Activated CD4-positive, alpha-beta T cell treated with anti-CD3 and anti-CD28 coated beads, Interleukin-2, amount 50 U/mL, for 24 hours (primary cell): ENCODE measurements around the gene ZNF775.

Experiments
- DNase-seq, 2 donors: peaks; one replicate each; pipeline ENCODE4 v3.0.0-alpha.2; 2020; ENCODE audit warnings: low read depth in 1 of 2, low spot score in 1 of 2

ZNF775 gene

DNA sequence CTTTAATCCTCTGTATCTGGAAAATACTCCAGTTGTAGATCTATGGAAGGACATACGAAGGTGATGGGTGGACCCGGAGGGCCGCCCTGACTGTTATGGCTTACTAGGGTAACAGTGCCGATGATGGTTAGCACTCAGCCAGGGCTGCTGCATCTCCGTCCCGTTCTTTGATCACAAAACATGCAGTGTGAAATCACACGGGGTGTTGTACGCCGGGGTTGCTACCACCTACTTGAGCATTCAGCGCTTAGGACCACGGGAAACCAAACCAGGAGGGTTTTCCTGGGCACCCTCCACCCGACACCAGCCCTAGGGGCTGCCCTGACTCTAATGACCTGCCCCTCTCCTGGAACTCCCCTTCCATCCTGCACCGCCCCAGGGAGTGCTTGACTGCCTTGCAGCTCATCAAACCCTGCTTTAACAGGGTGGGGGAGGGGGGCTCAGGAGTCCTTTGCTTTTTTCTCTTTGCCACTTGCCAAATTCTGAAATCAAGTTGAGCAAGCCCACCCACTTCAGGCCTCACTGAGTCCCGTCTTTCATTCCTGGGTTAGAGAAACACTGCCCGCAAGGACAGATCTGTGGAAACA lies 20.4 kb downstream of the ZNF775 start:
- no peak for DNase-seq

DNA sequence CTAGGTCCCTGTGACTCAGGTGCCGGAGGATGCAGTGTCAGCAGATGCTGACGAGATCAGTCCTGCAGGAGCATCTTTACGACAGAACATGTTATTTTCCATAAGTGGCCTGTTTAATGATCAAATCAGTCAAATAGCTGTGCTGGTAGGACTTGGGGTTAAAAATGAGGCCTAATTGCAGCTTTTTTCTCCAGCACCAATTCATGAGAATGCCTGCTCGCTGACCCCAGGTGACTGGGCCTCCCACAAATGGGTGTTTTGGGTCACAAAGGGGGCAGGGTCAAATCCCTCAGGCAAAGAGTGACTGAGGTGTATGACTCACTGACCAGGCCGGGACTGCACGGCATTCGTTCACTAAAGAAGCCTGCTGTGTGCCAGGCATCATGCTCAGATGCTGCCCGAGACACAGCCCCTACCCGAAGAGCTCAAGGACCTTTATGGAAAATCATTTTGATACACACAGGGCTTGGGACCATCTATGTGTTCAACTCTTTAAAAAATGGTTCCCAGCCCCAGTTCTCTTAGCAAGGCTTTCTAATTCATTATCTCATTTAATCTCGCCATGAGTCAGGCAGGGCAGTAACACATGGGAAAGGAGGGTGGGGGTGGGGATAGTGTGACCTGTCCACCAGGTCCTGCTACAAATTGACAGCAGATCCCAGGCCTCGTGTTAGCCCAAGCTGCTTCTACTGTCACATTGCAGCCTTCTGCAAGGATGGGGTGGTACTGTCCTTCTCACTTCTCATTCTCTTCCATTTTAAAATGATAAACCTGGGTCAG lies 21.1 kb downstream of the ZNF775 start:
- no peak for DNase-seq

GRCh38 chr7:150400788-150401423 lies 21.8 kb downstream of the ZNF775 start:
- DNase-seq: no peak

DNA sequence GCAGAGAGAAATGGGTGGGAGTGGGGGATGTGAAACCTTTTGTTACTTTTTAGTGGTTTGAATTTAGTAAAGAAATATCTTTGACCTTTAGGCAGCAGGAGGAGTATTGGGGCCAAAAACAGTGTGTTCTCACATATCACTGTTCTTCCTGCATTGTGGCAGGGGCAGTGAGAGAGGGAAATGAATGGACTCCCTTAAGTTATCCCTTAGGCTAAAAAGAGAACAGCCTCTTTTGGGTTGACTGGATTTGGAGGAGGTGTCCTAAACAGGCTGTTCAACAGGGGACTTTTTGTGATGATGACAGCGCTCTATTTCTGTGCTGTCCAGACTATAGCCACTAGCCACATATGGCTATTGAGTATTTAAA lies 22.3 kb downstream of the ZNF775 start:
- DNase-seq: no peak

- DNase-seq: no peak
These were observed 22.9 kb downstream of the ZNF775 start for GRCh38 chr7:150401861-150402631.

GRCh38 chr7:150402671-150403321 lies 23.7 kb downstream of the ZNF775 start:
- DNase-seq: no peak

DNA sequence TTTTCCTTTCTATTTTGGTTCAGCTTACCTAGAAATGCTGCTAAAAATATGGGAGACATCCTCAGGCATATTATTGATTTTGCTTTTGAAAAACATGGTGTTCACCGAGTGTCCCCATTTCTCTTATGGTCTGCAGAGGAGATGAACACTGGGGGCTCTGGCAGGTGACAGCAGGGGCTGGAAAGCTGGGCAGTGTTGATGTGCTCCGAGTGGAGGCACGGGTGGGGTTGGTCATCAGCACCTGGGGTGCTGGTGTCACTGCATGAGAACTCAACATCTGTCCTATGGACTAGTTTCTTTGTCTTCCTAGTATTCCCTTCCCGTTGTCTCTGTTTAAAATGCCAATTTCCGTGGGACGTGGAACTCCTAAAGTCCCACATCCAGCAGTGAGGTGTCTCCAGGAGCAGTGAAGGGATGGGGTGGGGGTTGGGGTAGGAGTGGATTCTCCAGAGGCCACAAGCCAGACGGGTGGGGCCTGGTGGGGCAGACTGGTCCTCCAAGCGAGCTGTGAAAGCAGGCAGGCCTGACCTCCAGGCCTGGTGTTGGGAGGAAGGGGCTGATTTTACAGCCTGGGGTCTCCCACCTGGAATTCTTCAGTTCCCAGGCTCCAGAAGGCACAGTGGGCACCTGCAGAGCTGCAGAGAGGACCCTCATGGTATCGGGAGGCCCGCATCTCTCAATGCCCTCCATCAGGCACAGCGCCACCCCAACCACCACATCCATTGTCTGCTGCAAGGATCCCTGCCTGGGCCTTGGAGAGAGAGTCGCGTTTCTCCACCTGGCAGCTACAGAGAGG lies 24.4 kb downstream of the ZNF775 start:
- DNase-seq: no peak

- no peak for DNase-seq
These were observed 25.2 kb downstream of the ZNF775 start for GRCh38 chr7:150404172-150404804.

GRCh38 chr7:150404805-150405583 lies 25.9 kb downstream of the ZNF775 start:
- DNase-seq: peak; percentile 49 to 62

- DNase-seq: peak in 1 of 2 donors; percentile 25
These were observed 26.6 kb downstream of the ZNF775 start for GRCh38 chr7:150405584-150406311.

DNA sequence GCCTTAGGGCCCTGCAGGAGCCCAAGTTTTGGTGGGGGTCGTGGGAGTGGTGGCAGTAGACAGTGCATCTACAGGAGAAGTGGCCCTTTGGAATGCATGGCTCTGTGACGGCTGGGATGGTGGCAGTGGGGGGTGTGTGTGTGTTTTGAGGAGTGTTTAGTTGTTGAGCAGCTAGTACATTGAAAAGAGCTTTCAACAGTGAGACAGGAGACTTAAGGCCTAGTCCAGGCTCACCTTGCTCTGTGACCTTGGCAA lies 27.1 kb downstream of the ZNF775 start:
- DNase-seq: no peak

DNA sequence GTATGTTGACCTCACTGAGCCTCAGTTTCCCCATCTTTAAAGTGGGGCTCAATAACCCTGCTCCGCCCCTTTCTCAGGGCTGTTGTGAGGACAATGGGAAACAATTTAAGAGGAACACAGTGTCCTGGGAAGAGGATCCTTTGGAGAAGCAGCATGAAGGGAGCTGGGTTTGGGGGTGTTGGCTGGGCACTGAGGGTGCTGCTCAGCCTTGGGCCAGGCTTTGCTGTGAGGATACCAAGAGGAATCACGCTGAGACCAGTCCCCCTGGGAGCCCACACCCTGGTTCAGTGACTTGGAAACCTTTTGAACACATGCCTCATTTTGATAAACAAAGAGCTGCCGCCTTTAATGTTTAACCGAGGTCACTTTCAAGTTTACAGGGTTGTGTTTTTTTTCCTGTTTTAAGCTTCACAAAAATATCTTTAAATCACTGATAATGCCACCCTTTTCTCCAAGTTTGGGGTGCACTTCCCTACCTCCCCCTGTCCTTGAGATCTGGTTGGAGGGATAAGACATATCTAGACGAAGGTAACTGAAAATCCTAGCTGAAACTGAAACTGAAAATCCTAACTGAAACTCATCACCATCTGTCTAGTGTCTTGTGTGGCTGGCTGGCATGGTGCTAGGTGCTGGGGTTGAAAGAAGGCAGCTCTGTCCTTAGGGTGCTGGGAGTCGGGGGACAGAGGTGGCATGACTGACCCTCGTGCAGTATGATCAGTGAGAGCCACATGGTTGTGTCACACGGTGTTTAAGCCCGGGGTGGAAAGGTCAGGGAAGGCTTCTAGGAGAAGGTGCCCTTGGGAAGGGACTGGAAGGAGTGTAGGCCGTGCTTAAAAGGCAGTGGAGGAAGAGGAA lies 27.7 kb downstream of the ZNF775 start:
- DNase-seq: peak in 1 of 2 donors; percentile 11

- DNase-seq: no peak
These were observed 28.7 kb downstream of the ZNF775 start for GRCh38 chr7:150407588-150408392.

DNA sequence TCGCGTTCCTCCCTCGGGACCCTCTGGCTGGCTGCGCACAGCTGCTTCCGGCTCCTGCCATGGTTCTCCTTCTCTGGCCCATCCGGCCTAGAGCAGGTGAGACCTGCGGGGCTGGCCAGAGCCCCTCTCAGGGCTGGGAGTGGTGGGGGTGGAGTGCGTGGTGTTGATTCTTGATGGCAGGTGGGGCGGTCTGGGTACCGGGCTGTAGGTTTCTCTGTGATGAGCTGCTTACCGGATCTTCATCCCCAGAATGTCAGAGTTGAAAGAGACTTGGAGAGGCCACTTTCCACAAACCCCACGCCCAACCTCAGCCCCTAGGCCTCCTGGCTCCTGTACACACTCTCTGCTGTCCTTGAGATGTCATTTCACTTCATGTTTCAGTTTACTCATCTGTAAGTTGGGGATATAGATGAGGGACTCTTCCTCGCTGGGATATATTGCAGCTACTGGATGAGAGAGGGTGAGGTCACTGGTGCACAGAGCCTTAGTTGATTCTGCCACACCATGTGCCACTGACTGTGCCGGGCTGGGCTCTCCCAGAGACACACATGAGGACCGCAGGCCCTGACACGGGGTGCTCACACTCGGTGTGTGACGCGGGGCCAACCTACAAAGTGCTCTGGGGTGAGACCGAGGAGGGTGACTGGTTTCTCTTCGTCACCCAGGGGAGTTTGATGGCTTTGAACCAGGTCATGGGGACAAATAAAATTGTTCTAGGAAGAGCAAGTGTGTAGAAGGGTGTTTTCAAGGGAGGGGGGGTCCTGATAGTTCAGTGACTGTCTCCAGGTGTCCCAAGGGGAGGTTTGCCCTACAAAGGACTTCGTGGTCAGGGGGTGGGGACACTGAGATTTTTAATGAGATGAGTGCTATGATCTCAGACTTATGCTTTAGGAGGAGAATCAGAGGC lies 29.5 kb downstream of the ZNF775 start:
- DNase-seq: no peak

DNA sequence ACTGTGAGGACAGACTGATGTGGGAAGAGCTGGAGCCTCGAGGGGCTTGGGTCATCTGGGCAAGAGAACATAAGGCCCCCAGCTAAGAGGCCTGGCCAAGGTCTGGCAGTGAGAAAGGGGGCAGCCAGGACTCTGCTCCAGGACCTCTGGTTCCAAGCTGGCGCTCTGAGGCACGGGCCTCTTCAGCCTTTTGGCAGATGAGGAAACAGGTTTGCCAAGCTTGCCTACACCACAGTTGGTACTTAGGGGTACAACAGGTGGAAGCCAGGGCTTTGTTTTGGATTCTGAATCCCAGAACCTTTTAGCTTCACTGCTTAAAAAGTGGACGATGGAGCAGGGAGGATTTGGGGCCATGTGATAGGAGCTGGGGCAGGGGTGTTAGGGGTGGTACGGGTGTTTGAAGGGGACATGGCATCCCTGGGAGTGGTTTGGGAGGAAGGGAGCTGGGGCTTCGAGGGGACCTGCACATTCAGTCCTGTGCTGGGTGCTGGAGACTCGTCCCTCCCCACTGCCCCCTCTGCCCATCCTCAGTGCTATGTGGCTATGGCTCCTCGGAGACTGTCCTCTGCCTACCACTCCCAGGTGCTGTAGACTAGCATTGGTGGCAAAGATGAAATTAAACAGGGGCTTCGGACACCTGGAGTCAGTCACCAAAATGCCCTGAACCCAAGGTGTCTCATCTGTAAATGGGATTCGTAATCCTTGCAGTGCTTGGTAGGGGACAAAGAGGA lies 30.3 kb downstream of the ZNF775 start:
- no peak for DNase-seq
